T-helper 2 cell treated with Interferon-gamma antibody and Interleukin-4, amounts not matched to agents 5 μg/mL and 100 μg/mL, for 36 hours (primary cell): ENCODE measurements around the gene KISS1.

Experiments
- DNase-seq: peaks from one replicate; pipeline ENCODE4 v3.0.0; 2021; ENCODE audit warnings: low spot score
- H3K27ac Mint-ChIP-seq: one replicate; pipeline ENCODE4 v1.8.0; 2021; ENCODE audit warnings: mild to moderate bottlenecking, mixed read lengths
- H3K27me3 Mint-ChIP-seq: one replicate; pipeline ENCODE4 v1.8.0; 2021; ENCODE audit warnings: low read depth, mixed read lengths
- H3K36me3 Mint-ChIP-seq: one replicate; pipeline ENCODE4 v1.8.0; 2021; ENCODE audit warnings: low read depth, mixed read lengths
- H3K4me1 Mint-ChIP-seq: one replicate; pipeline ENCODE4 v1.8.0; 2021; ENCODE audit warnings: low read depth, mixed read lengths
- H3K4me3 Mint-ChIP-seq: one replicate; pipeline ENCODE4 v1.8.0; 2022; ENCODE audit warnings: mild to moderate bottlenecking, moderate library complexity, mixed read lengths
- H3K9me3 Mint-ChIP-seq: one replicate; pipeline ENCODE4 v1.8.0; 2021; ENCODE audit warnings: mixed read lengths

KISS1 gene

GRCh38 chr1:204224655-204225054 is 28.4 kb upstream of the KISS1 start:
- Mint-ChIP-seq H3K27ac (no peak overlapping the region), H3K27me3 (no peaks in the 10 kb centered on the region), H3K9me3 (no peaks in the 10 kb centered on the region), H3K4me3 (no peak overlapping the region), H3K36me3 (no peaks in the 10 kb centered on the region), H3K4me1 (no peaks in the 10 kb centered on the region)
- no peak for DNase-seq

- Mint-ChIP-seq H3K27ac (no peak overlapping the region), H3K9me3 (no peaks in the 10 kb centered on the region), H3K36me3 (no peaks in the 10 kb centered on the region), H3K27me3 (no peaks in the 10 kb centered on the region), H3K4me1 (no peaks in the 10 kb centered on the region), H3K4me3 (no peak overlapping the region)
- no peak for DNase-seq
These were observed 27.0 kb upstream of the KISS1 start for GRCh38 chr1:204223129-204223860.

- Mint-ChIP-seq H3K4me3 (no peak overlapping the region), H3K36me3 (no peaks in the 10 kb centered on the region), H3K27ac (no peak overlapping the region), H3K27me3 (no peaks in the 10 kb centered on the region), H3K4me1 (no peaks in the 10 kb centered on the region), H3K9me3 (no peaks in the 10 kb centered on the region)
- no peak for DNase-seq
These were observed 26.4 kb upstream of the KISS1 start for GRCh38 chr1:204222764-204223055.

GRCh38 chr1:204222006-204222763 is 25.9 kb upstream of the KISS1 start:
- Mint-ChIP-seq H3K27ac (no peak overlapping the region), H3K27me3 (no peaks in the 10 kb centered on the region), H3K4me3 (no peak overlapping the region), H3K36me3 (no peaks in the 10 kb centered on the region), H3K4me1 (no peaks in the 10 kb centered on the region), H3K9me3 (no peaks in the 10 kb centered on the region)
- no peak for DNase-seq

GRCh38 chr1:204221271-204221670 is 25.0 kb upstream of the KISS1 start:
- Mint-ChIP-seq H3K27me3 (no peaks in the 10 kb centered on the region), H3K27ac (no peak overlapping the region), H3K36me3 (no peaks in the 10 kb centered on the region), H3K4me1 (no peaks in the 10 kb centered on the region), H3K4me3 (no peak overlapping the region), H3K9me3 (no peaks in the 10 kb centered on the region)
- DNase-seq = no peak

- no peak overlapping the region for H3K27ac Mint-ChIP-seq
These were observed 23.8 kb upstream of the KISS1 start for GRCh38 chr1:204219971-204220616.

GRCh38 chr1:204218552-204218951 is 22.3 kb upstream of the KISS1 start:
- Mint-ChIP-seq H3K27me3 (no peaks in the 10 kb centered on the region), H3K4me3 (no peak overlapping the region)

More at GRCh38 chr1:204219971-204220616, 23.8 kb upstream of the KISS1 start:
- H3K9me3 Mint-ChIP-seq = no peaks in the 10 kb centered on the region
- no peaks in the 10 kb centered on the region for H3K36me3 Mint-ChIP-seq
- no peak overlapping the region for H3K4me3 Mint-ChIP-seq
- H3K4me1 Mint-ChIP-seq = no peaks in the 10 kb centered on the region
- no peaks in the 10 kb centered on the region for H3K27me3 Mint-ChIP-seq
- DNase-seq = no peak

GRCh38 chr1:204217648-204218000 is 21.3 kb upstream of the KISS1 start:
- Mint-ChIP-seq H3K27me3 (no peaks in the 10 kb centered on the region), H3K27ac (no peak overlapping the region), H3K4me1 (peaks cover 3% of the 10 kb centered on the region), H3K36me3 (no peaks in the 10 kb centered on the region), H3K9me3 (no peaks in the 10 kb centered on the region), H3K4me3 (no peak overlapping the region)
- no peak for DNase-seq

More at GRCh38 chr1:204218552-204218951, 22.3 kb upstream of the KISS1 start:
- Mint-ChIP-seq H3K27ac (no peak overlapping the region), H3K36me3 (no peaks in the 10 kb centered on the region), H3K9me3 (no peaks in the 10 kb centered on the region), H3K4me1 (peaks cover 3% of the 10 kb centered on the region)
- no peak for DNase-seq

- Mint-ChIP-seq H3K27ac (no peak overlapping the region), H3K9me3 (no peaks in the 10 kb centered on the region), H3K27me3 (no peaks in the 10 kb centered on the region), H3K4me1 (peaks cover 3% of the 10 kb centered on the region), H3K4me3 (no peak overlapping the region), H3K36me3 (no peaks in the 10 kb centered on the region)
- no peak for DNase-seq
These were observed 20.8 kb upstream of the KISS1 start for GRCh38 chr1:204216880-204217647.

- H3K9me3 Mint-ChIP-seq = no peaks in the 10 kb centered on the region
- no peaks in the 10 kb centered on the region for H3K36me3 Mint-ChIP-seq
- no peak overlapping the region for H3K4me3 Mint-ChIP-seq
- no peak for DNase-seq
- no peaks in the 10 kb centered on the region for H3K27me3 Mint-ChIP-seq
- no peak overlapping the region for H3K27ac Mint-ChIP-seq
- peaks cover 3% of the 10 kb centered on the region for H3K4me1 Mint-ChIP-seq
These were observed 19.9 kb upstream of the KISS1 start for GRCh38 chr1:204216236-204216635.

GRCh38 chr1:204213668-204214662 is 17.7 kb upstream of the KISS1 start, which contains the start of gene GOLT1A:
TSS of gene GOLT1A (minus strand) at chr1:204213988. CDS start at chr1:204213906, 82 bp downstream.
- H3K4me3 Mint-ChIP-seq = peak within 1 kb of the TSS; percentile 51
- DNase-seq = peak; percentile 21
- peaks cover 5% of the 10 kb centered on the region for H3K27me3 Mint-ChIP-seq
- peaks cover 3% of the 10 kb centered on the region for H3K4me1 Mint-ChIP-seq
- no peak within 1 kb of the TSS for H3K27ac Mint-ChIP-seq
- H3K9me3 Mint-ChIP-seq = no peaks in the 10 kb centered on the region
- H3K36me3 Mint-ChIP-seq = no peaks in the 10 kb centered on the region

GRCh38 chr1:204212715-204213114 is 16.4 kb upstream of the KISS1 start:
- no peak for DNase-seq
- Mint-ChIP-seq H3K9me3 (no peaks in the 10 kb centered on the region), H3K36me3 (no peaks in the 10 kb centered on the region), H3K27ac (no peak overlapping the region), H3K4me3 (no peak overlapping the region), H3K27me3 (peaks cover 6% of the 10 kb centered on the region), H3K4me1 (peaks cover 3% of the 10 kb centered on the region)

GRCh38 chr1:204211046-204211445 is 14.8 kb upstream of the KISS1 start:
- Mint-ChIP-seq H3K36me3 (no peaks in the 10 kb centered on the region), H3K27me3 (peaks cover 15% of the 10 kb centered on the region), H3K9me3 (no peaks in the 10 kb centered on the region)

More at GRCh38 chr1:204211046-204211445, 14.8 kb upstream of the KISS1 start:
- Mint-ChIP-seq H3K4me1 (peaks cover 3% of the 10 kb centered on the region), H3K27ac (no peak overlapping the region), H3K4me3 (no peak overlapping the region)
- no peak for DNase-seq
